Sigmoid colon (tissue), 4 donors: ENCODE measurements around the gene LHPP.

Experiments
- EP300 ChIP-seq, 4 donors: sonication (generic); formaldehyde crosslinking; IDR thresholded peaks; one replicate each; pipeline ENCODE4 v1.6.1; 2017; ENCODE audit warnings: antibody characterized with exemption in 4 of 4
- TF ChIP-seq, protein P1 (sequence below), 4 experiments: fragments of 450-650 bp in 3 of 4; fragments of 200-600 bp in 1 of 4; IDR thresholded peaks; one replicate each; pipeline ENCODE4 v1.5.1; 2016 to 2019; ENCODE audit warnings: antibody characterized with exemption in 4 of 4, mild to moderate bottlenecking in 3 of 4, moderate library complexity in 2 of 4

GRCh38 chr10:124530816-124531215, 69.2 kb downstream of the LHPP start:
- no peak for TF ChIP-seq EP300 (IDR thresholded peaks at IDR 0.05)
- TF ChIP-seq, protein P1, sequence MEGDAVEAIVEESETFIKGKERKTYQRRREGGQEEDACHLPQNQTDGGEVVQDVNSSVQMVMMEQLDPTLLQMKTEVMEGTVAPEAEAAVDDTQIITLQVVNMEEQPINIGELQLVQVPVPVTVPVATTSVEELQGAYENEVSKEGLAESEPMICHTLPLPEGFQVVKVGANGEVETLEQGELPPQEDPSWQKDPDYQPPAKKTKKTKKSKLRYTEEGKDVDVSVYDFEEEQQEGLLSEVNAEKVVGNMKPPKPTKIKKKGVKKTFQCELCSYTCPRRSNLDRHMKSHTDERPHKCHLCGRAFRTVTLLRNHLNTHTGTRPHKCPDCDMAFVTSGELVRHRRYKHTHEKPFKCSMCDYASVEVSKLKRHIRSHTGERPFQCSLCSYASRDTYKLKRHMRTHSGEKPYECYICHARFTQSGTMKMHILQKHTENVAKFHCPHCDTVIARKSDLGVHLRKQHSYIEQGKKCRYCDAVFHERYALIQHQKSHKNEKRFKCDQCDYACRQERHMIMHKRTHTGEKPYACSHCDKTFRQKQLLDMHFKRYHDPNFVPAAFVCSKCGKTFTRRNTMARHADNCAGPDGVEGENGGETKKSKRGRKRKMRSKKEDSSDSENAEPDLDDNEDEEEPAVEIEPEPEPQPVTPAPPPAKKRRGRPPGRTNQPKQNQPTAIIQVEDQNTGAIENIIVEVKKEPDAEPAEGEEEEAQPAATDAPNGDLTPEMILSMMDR (IDR thresholded peaks at IDR 0.05), result no peak
